ENCODE results near the gene TMEM125.

- no peak for TF ChIP-seq CTCF (IDR thresholded peaks at IDR 0.05)
- no peak for TF ChIP-seq EP300 (IDR thresholded peaks at IDR 0.05; ENCODE audit: low read depth)
- no peak for TF ChIP-seq POLR2AphosphoS5 (IDR thresholded peaks at IDR 0.05)
Measured at GRCh38 chr1:43284065-43284464, 14.3 kb downstream of the TMEM125 start.

Data from transverse colon (tissue), 4 donors.